MCF 10A (cell line): Measurements from ENCODE around the gene MDN1. TPM values are rescaled to one million over a fixed set of nuclear protein-coding genes. Genes with fewer than 3 reads are reported as not detected.

ENCODE experiments used
- BruUV-seq: library from RNA; stranded (reverse); fragments of 400-500 nt; replicated peaks from 2 replicates; lab custom pipeline; 2021; lab: Mats Ljungman, UMichigan
- CTCF ChIA-PET: fragments of 300-600 bp; sonication (Branson Sonifier 250); formaldehyde crosslinking; extraction: SDS; loops from one replicate; lab custom pipeline; 2021; ENCODE audit warnings: antibody characterized with exemption, inconsistent platforms; lab: Yijun Ruan, JAX
- POLR2A ChIA-PET: fragments of 300-600, 350-650 bp; sonication (Branson Sonifier 250); formaldehyde crosslinking; extraction: SDS; loops from one replicate; lab custom pipeline; 2020; ENCODE audit warnings: antibody characterized with exemption, inconsistent platforms; lab: Yijun Ruan, JAX
- DNase-seq: peaks from one replicate; pipeline ENCODE4 v3.0.0-alpha.2; 2018; ENCODE audit not compliant: unreplicated experiment
- H3K27ac Mint-ChIP-seq: one replicate; pipeline ENCODE4 v1.8.0; 2022; ENCODE audit warnings: mild to moderate bottlenecking, low read depth, mixed read lengths; ENCODE audit not compliant: unreplicated experiment
- H3K27me3 Mint-ChIP-seq: one replicate; pipeline ENCODE4 v1.8.0; 2022; ENCODE audit warnings: mixed read lengths; ENCODE audit not compliant: insufficient read depth, unreplicated experiment
- H3K36me3 Mint-ChIP-seq: one replicate; pipeline ENCODE4 v1.8.0; 2022; ENCODE audit warnings: mild to moderate bottlenecking, moderate library complexity, mixed read lengths; ENCODE audit not compliant: insufficient read depth, unreplicated experiment
- H3K4me1 Mint-ChIP-seq: one replicate; pipeline ENCODE4 v1.8.0; 2022; ENCODE audit warnings: mixed read lengths; ENCODE audit not compliant: insufficient read depth, unreplicated experiment
- H3K4me3 Mint-ChIP-seq: one replicate; pipeline ENCODE4 v1.8.0; 2022; ENCODE audit warnings: mild to moderate bottlenecking, moderate library complexity, mixed read lengths; ENCODE audit not compliant: unreplicated experiment
- H3K9me3 Mint-ChIP-seq: one replicate; pipeline ENCODE4 v1.8.0; 2022; ENCODE audit warnings: mixed read lengths; ENCODE audit not compliant: unreplicated experiment
- intact Hi-C: fragments of 100-400 bp; cut with micrococcal nuclease; formaldehyde crosslinking; loops from 2 replicates; pipeline ENCODE4 v1.14.1; 2022
- total RNA-seq: library from RNA; stranded (reverse); gene quantifications from 2 replicates; pipeline ENCODE4 v1.2.3, GENCODE V29; 2022
- TF ChIP-seq, protein P1 (sequence below): fragments of 200-600 bp; IDR thresholded peaks from one replicate; pipeline ENCODE4 v1.8.0; 2022; ENCODE audit warnings: antibody characterized with exemption, mild to moderate bottlenecking; ENCODE audit not compliant: unreplicated experiment

Gene MDN1
- total RNA-seq, 1 experiment from 2014 or later = 39.2 TPM

DNA sequence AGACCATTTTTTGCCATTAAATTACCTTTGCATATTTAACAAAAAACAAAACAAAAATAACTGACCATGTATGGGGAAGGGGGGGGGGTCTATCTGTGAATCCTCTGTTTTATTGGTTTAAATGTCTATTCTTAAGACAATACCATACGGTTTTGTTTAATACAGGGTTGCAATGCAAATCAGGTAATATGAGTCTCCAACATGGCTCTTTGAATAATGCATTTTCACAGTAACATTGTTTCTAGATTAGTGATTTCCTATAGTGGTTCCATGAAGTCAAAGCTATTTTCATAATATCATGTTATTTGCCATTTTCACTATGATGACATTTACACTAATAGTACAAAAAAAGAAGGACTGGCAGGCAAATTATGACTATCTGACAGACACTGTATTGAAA, 116.3 kb downstream of the MDN1 start:
- BruUV-seq = no TSS peak
- POLR2A ChIA-PET = interaction anchor here (1.1 kb wide), 1 partner anchor 19 kb away, joined by 4 read pairs; no protein-coding TSS in a partner anchor
- DNase-seq = no peak
- no peak overlapping the region for H3K27ac Mint-ChIP-seq
- CTCF ChIA-PET = interaction anchor here (0.6 to 0.7 kb wide), 3 partner anchors 8 to 331 kb away, joined by 3 to 5 read pairs (median 4); no protein-coding TSS in a partner anchor
- peaks cover 92% of the 10 kb centered on the region for H3K36me3 Mint-ChIP-seq
- peaks cover 6% of the 10 kb centered on the region for H3K4me1 Mint-ChIP-seq
- no peaks in the 10 kb centered on the region for H3K27me3 Mint-ChIP-seq
- no peaks in the 10 kb centered on the region for H3K9me3 Mint-ChIP-seq
- TF ChIP-seq, protein P1, sequence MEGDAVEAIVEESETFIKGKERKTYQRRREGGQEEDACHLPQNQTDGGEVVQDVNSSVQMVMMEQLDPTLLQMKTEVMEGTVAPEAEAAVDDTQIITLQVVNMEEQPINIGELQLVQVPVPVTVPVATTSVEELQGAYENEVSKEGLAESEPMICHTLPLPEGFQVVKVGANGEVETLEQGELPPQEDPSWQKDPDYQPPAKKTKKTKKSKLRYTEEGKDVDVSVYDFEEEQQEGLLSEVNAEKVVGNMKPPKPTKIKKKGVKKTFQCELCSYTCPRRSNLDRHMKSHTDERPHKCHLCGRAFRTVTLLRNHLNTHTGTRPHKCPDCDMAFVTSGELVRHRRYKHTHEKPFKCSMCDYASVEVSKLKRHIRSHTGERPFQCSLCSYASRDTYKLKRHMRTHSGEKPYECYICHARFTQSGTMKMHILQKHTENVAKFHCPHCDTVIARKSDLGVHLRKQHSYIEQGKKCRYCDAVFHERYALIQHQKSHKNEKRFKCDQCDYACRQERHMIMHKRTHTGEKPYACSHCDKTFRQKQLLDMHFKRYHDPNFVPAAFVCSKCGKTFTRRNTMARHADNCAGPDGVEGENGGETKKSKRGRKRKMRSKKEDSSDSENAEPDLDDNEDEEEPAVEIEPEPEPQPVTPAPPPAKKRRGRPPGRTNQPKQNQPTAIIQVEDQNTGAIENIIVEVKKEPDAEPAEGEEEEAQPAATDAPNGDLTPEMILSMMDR = no peak
- intact Hi-C loops = no loop called here
- no peak overlapping the region for H3K4me3 Mint-ChIP-seq

DNA sequence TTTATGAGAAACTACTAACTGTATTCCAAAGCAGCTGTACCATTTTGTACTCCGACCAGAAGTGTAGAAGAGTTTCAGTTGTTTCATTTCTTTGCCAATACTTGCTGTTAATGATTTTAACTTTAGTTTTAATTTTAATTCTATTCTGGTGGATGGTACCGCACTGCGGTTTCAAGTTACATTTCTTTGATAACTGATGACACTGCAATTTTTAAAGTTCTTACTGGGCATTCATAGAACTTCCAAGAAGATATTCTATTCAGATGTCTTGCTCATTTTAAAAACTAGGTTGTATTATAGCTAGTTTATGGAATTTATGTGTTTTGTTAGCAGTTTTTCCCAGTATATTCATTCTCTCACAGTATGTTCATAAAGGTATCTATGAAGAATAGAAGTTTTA, 117.2 kb downstream of the MDN1 start:
- intact Hi-C loops = no loop called here
- TF ChIP-seq, protein P1 = no peak
- H3K36me3 Mint-ChIP-seq = peaks cover 90% of the 10 kb centered on the region
- no peak for DNase-seq
- no peak overlapping the region for H3K4me3 Mint-ChIP-seq
- H3K27me3 Mint-ChIP-seq = no peaks in the 10 kb centered on the region
- BruUV-seq = no TSS peak
- no peaks in the 10 kb centered on the region for H3K9me3 Mint-ChIP-seq
- ChIA-PET POLR2A (interaction anchor here (1.1 kb wide), 1 partner anchor 20 kb away, joined by 4 read pairs; no protein-coding TSS in a partner anchor), CTCF (no interaction called here)
- no peaks in the 10 kb centered on the region for H3K4me1 Mint-ChIP-seq
- H3K27ac Mint-ChIP-seq = no peak overlapping the region

DNA sequence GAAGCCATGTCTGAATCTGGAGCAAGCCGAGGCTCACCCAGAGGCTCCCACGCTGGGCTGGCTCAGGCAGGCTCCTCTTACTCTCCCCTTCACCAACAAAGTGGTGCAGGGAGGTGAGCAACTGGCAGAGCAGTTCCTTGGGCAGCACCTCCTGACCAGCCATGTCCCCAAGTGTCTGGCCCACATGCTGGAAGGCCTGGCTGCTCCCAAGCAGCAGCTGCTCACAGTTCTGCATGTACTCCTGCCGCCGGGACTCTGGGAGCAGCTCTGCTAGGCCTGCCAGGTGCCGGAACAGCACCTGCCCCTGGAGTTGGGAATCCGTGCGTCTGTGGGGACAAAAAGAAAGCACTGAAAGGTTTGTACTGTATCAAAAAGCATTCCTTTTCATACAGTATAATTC, 123.9 kb downstream of the MDN1 start:
- no peak overlapping the region for H3K4me3 Mint-ChIP-seq
- TF ChIP-seq, protein P1 = no peak
- ChIA-PET CTCF (interaction anchor here (0.5 to 1.3 kb wide), 2 partner anchors 8 to 95 kb away, joined by 3 to 4 read pairs; no protein-coding TSS in a partner anchor), POLR2A (interaction anchor here (0.6 kb wide), 1 partner anchor 12 kb away, joined by 3 read pairs; no protein-coding TSS in a partner anchor)
- H3K27ac Mint-ChIP-seq = no peak overlapping the region
- DNase-seq = no peak
- no peaks in the 10 kb centered on the region for H3K27me3 Mint-ChIP-seq
- no peaks in the 10 kb centered on the region for H3K9me3 Mint-ChIP-seq
- BruUV-seq = no TSS peak
- H3K36me3 Mint-ChIP-seq = peaks cover 80% of the 10 kb centered on the region
- no peaks in the 10 kb centered on the region for H3K4me1 Mint-ChIP-seq
- intact Hi-C loops = loop anchor here (1.0 kb wide), 1 partner anchor 29 kb away; no protein-coding TSS in a partner anchor

DNA sequence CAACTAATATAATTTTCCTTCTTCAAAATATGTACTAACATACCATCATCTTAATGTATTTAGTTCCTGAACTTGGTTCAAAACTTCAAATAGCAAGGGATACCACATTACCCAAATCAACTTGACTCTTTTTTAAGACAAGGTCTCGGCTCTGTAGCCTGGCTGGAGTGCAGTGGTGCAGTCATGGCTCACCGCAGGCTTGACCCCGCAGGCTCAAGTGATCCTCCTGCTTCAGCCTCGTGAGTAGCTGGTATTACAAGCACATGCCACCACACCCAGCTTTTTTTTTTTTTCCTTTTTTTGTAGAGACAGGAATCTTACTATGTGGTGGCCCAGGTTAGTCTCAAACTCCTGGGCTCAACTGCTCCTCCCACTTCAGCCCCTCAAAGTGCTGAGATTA, 125.2 kb downstream of the MDN1 start:
- TF ChIP-seq, protein P1 = no peak
- DNase-seq = no peak
- ChIA-PET CTCF (interaction anchor here (0.7 kb wide), 2 partner anchors 262 to 323 kb away, joined by 3 to 5 read pairs; no protein-coding TSS in a partner anchor), POLR2A (no interaction called here)
- Mint-ChIP-seq H3K27me3 (no peaks in the 10 kb centered on the region), H3K9me3 (no peaks in the 10 kb centered on the region), H3K27ac (no peak overlapping the region), H3K4me3 (no peak overlapping the region), H3K4me1 (no peaks in the 10 kb centered on the region), H3K36me3 (peaks cover 81% of the 10 kb centered on the region)
- intact Hi-C loops = no loop called here
- no TSS peak for BruUV-seq
